ENCODE data around the gene SREK1IP1. TPM values are rescaled to one million over a fixed set of nuclear protein-coding genes. Genes with fewer than 3 reads are reported as not detected.
A peak's percentile ranks its signal among the peaks of the same experiment; 100 is the strongest.

The SREK1IP1 gene
- total and polyA plus RNA-seq, 2 of the 13 experiments (the other 11 are each of a cell fraction or from before 2014, with no cell fraction given): 3.1 to 16.5 TPM

DNA sequence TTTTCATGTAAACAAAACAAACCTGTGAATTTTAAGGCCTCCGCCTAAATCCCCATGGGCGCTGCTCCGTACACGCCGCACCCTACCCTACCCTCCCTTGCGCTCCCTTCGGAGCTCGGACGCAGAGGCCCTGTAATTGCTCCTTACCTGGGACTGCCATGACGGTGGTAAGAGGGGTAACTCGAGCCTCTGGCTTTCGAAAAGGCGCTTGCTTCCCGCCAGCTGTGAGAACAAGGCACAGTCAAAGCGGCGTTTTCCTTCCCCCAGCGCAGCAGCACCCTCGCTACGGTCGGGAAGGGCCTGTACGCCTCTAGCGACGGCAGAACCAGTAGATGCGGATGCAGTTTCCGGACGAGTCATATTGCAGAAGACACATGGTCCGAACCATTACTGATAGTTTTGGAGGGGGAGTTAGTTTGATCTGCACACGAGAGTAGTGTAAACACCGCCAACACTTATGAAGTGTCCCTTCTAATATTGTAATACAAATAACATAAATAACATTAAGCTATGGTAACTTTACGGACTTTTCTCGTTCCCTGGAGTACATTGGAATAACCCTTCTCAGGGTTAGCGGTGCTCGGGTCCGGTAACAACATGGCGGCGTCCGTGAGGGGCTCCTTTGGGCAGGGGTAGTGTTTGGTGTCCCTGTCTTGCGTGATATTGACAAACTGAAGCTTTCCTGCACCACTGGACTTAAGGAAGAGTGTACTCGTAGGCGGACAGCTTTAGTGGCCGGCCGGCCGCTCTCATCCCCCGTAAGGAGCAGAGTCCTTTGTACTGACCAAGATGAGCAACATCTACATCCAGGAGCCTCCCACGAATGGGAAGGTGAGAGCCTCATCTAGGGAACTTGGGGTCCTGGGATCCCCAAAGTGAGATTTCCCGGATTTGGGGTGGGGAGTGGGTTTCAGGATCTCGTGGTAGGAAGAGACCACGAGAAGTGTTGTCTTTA is at the start of gene SREK1IP1, which contains the start of gene CWC27 (continued):
- TF ChIP-seq, protein P1, sequence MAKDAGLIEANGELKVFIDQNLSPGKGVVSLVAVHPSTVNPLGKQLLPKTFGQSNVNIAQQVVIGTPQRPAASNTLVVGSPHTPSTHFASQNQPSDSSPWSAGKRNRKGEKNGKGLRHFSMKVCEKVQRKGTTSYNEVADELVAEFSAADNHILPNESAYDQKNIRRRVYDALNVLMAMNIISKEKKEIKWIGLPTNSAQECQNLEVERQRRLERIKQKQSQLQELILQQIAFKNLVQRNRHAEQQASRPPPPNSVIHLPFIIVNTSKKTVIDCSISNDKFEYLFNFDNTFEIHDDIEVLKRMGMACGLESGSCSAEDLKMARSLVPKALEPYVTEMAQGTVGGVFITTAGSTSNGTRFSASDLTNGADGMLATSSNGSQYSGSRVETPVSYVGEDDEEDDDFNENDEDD (CRISPR knock-in tag; IDR thresholded peaks at IDR 0.05; ENCODE audit: borderline replicate concordance): peak; percentile 83
- TF ChIP-seq JUND (CRISPR knock-in tag; IDR thresholded peaks at IDR 0.05) (no peak), HNF4A (CRISPR knock-in tag; IDR thresholded peaks at IDR 0.05) (no peak), ZNF598 (CRISPR knock-in tag; IDR thresholded peaks at IDR 0.05; ENCODE audit: borderline replicate concordance) (0 out of 2 replicates have a peak, but pooled peaks have one; percentile 47), FOXK2 (IDR thresholded peaks at IDR 0.05) (peak; percentile 97), KMT2A (CRISPR knock-in tag; IDR thresholded peaks at IDR 0.05) (peak; percentile 98), NONO (IDR thresholded peaks at IDR 0.05) (no peak), NONO (CRISPR knock-in tag; conservative IDR thresholded peaks at IDR 0.05) (peak; percentile 84), FOSL1 (CRISPR knock-in tag; IDR thresholded peaks at IDR 0.05; ENCODE audit: borderline replicate concordance) (no peak), FOXA1 (IDR thresholded peaks at IDR 0.05) (no peak), FOXA1 (CRISPR knock-in tag; IDR thresholded peaks at IDR 0.05) (peak; percentile 19; the same call in 1 of the 2 replicates), MYC (CRISPR knock-in tag; IDR thresholded peaks at IDR 0.05; ENCODE audit: borderline replicate concordance) (peak; percentile 55), MZF1 (CRISPR knock-in tag; IDR thresholded peaks at IDR 0.05; ENCODE audit: borderline replicate concordance) (0 out of 2 replicates have a peak, but pooled peaks have one; percentile 52), ZNF350 (CRISPR knock-in tag; IDR thresholded peaks at IDR 0.05; ENCODE audit: borderline replicate concordance, low read depth) (peak; percentile 90), ZNF543 (CRISPR knock-in tag; IDR thresholded peaks at IDR 0.05) (peak; percentile 62; the same call in 1 of the 2 replicates), ZNF747 (CRISPR knock-in tag; IDR thresholded peaks at IDR 0.05; ENCODE audit: borderline replicate concordance) (peak; percentile 89), SMAD1 (CRISPR knock-in tag; IDR thresholded peaks at IDR 0.05; ENCODE audit: borderline replicate concordance, low read depth) (peak; percentile 74; the same call in 1 of the 2 replicates)
- TF ChIP-seq, protein P2, sequence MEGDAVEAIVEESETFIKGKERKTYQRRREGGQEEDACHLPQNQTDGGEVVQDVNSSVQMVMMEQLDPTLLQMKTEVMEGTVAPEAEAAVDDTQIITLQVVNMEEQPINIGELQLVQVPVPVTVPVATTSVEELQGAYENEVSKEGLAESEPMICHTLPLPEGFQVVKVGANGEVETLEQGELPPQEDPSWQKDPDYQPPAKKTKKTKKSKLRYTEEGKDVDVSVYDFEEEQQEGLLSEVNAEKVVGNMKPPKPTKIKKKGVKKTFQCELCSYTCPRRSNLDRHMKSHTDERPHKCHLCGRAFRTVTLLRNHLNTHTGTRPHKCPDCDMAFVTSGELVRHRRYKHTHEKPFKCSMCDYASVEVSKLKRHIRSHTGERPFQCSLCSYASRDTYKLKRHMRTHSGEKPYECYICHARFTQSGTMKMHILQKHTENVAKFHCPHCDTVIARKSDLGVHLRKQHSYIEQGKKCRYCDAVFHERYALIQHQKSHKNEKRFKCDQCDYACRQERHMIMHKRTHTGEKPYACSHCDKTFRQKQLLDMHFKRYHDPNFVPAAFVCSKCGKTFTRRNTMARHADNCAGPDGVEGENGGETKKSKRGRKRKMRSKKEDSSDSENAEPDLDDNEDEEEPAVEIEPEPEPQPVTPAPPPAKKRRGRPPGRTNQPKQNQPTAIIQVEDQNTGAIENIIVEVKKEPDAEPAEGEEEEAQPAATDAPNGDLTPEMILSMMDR (CRISPR knock-in tag; IDR thresholded peaks at IDR 0.05): 0 out of 2 replicates have a peak, but pooled peaks have one; percentile 15
- TF ChIP-seq, protein P3, sequence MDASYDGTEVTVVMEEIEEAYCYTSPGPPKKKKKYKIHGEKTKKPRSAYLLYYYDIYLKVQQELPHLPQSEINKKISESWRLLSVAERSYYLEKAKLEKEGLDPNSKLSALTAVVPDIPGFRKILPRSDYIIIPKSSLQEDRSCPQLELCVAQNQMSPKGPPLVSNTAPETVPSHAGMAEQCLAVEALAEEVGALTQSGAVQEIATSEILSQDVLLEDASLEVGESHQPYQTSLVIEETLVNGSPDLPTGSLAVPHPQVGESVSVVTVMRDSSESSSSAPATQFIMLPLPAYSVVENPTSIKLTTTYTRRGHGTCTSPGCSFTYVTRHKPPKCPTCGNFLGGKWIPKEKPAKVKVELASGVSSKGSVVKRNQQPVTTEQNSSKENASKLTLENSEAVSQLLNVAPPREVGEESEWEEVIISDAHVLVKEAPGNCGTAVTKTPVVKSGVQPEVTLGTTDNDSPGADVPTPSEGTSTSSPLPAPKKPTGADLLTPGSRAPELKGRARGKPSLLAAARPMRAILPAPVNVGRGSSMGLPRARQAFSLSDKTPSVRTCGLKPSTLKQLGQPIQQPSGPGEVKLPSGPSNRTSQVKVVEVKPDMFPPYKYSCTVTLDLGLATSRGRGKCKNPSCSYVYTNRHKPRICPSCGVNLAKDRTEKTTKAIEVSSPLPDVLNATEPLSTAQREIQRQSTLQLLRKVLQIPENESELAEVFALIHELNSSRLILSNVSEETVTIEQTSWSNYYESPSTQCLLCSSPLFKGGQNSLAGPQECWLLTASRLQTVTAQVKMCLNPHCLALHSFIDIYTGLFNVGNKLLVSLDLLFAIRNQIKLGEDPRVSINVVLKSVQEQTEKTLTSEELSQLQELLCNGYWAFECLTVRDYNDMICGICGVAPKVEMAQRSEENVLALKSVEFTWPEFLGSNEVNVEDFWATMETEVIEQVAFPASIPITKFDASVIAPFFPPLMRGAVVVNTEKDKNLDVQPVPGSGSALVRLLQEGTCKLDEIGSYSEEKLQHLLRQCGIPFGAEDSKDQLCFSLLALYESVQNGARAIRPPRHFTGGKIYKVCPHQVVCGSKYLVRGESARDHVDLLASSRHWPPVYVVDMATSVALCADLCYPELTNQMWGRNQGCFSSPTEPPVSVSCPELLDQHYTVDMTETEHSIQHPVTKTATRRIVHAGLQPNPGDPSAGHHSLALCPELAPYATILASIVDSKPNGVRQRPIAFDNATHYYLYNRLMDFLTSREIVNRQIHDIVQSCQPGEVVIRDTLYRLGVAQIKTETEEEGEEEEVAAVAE (CRISPR knock-in tag; IDR thresholded peaks at IDR 0.05; ENCODE audit: borderline replicate concordance): peak; percentile 37; the same call in 1 of the 2 replicates
